ENCODE measurements around the gene GTPBP6.

Gene GTPBP6

DNA sequence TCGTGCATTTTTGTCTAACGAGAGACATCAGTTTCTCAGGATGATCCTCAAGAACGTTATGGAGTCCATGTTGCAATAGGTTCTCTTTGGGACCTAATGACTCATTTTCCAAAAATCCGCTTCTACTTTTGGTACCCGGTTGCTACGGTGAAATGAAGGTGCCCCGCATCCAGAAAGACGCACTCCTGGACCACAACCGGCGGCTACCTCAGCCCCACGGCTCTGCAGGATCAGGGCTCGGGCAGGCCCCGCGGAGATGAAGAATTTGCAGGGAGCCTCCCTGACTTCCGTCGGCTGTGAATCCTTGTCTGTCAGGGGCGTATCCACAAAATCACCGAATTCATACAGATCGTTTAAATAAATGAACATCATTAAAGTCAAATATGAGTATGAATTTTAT lies 15.6 kb downstream of the GTPBP6 start:
- Histone ChIP-seq H3K36me3 (ENCODE audit: control insufficient read depth, low read length) (peaks cover 75% of the 10 kb centered on the region), H3K79me2 (ENCODE audit: control insufficient read depth, low read length) (peaks cover 13% of the 10 kb centered on the region), H3K4me2 (ENCODE audit: low read length) (no peak overlapping the region), H3K9me3 (ENCODE audit: control insufficient read depth, insufficient read depth, low read length) (no peaks in the 10 kb centered on the region), H4K20me1 (ENCODE audit: control insufficient read depth, insufficient read depth, low read depth, low read length) (peaks cover 7% of the 10 kb centered on the region), H3K27ac (ENCODE audit: low read depth, low read length) (no peak overlapping the region), H3K4me1 (ENCODE audit: control insufficient read depth, low read length) (no peaks in the 10 kb centered on the region), H3K9me2 (replicated peaks; ENCODE audit: control insufficient read depth, low read length) (no peaks in the 10 kb centered on the region), H3K4me3 (ENCODE audit: low read length) (no peak overlapping the region), H3K27me3 (ENCODE audit: control insufficient read depth, low read length) (no peaks in the 10 kb centered on the region), H3F3A (ENCODE audit: control insufficient read depth, insufficient read depth) (peaks cover 10% of the 10 kb centered on the region)
- TF ChIP-seq, protein P1, sequence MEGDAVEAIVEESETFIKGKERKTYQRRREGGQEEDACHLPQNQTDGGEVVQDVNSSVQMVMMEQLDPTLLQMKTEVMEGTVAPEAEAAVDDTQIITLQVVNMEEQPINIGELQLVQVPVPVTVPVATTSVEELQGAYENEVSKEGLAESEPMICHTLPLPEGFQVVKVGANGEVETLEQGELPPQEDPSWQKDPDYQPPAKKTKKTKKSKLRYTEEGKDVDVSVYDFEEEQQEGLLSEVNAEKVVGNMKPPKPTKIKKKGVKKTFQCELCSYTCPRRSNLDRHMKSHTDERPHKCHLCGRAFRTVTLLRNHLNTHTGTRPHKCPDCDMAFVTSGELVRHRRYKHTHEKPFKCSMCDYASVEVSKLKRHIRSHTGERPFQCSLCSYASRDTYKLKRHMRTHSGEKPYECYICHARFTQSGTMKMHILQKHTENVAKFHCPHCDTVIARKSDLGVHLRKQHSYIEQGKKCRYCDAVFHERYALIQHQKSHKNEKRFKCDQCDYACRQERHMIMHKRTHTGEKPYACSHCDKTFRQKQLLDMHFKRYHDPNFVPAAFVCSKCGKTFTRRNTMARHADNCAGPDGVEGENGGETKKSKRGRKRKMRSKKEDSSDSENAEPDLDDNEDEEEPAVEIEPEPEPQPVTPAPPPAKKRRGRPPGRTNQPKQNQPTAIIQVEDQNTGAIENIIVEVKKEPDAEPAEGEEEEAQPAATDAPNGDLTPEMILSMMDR (IDR thresholded peaks at IDR 0.05; ENCODE audit: low read depth, low read length, poor library complexity, severe bottlenecking): no peak
- TF ChIP-seq EZH2phosphoT487 (IDR thresholded peaks at IDR 0.05; ENCODE audit: borderline replicate concordance, low read length): no peak

DNA sequence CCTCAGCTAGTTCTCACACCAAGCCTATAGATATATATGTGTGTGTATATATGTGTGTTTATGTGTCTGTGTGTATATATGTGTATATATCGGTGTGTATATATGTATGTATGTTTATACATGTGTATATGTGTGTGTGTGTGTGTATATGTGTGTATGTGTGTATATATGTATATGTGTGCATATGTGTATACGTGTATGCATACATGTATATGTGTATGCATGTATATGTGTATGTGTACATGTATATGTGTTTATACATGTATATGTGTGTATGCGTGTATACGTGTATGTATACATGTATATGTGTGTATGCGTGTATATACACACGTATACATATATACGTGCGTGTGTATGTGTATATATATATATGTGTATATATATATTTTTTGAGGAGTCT lies 18.3 kb downstream of the GTPBP6 start:
- Histone ChIP-seq H3K9me2 (replicated peaks; ENCODE audit: control insufficient read depth, low read length) (no peaks in the 10 kb centered on the region), H3K79me2 (ENCODE audit: control insufficient read depth, low read length) (no peaks in the 10 kb centered on the region)

DNA sequence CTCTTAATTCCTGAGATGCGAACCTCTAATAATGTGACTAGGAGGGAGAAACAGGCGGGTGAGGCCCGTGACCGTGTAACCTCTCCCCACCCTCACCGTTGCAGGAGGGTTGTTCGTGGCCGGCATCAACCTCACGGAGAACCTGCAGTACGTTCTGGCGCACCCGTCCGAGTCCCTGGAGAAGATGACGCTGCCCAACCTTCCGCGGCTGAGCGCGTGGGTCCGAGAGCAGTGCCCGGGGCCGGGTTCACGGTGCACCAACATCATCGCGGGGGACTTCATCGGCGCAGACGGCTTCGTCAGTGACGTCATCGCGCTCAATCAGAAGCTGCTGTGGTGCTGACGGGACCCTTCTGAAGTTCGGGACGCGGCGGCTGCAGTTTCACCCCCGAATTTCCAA lies 19.6 kb downstream of the GTPBP6 start:
- Histone ChIP-seq H3K9me2 (replicated peaks; ENCODE audit: control insufficient read depth, low read length) (no peaks in the 10 kb centered on the region), H4K20me1 (ENCODE audit: control insufficient read depth, insufficient read depth, low read depth, low read length) (no peaks in the 10 kb centered on the region), H3K79me2 (ENCODE audit: control insufficient read depth, low read length) (no peaks in the 10 kb centered on the region), H3K27ac (ENCODE audit: low read depth, low read length) (no peak overlapping the region), H3F3A (ENCODE audit: control insufficient read depth, insufficient read depth) (peaks cover 7% of the 10 kb centered on the region), H3K4me2 (ENCODE audit: low read length) (no peak overlapping the region), H3K4me1 (ENCODE audit: control insufficient read depth, low read length) (no peaks in the 10 kb centered on the region), H3K9me3 (ENCODE audit: control insufficient read depth, insufficient read depth, low read length) (no peaks in the 10 kb centered on the region), H3K27me3 (ENCODE audit: control insufficient read depth, low read length) (no peaks in the 10 kb centered on the region), H3K36me3 (ENCODE audit: control insufficient read depth, low read length) (peaks cover 61% of the 10 kb centered on the region), H3K4me3 (ENCODE audit: low read length) (no peak overlapping the region)
- no peak for TF ChIP-seq EZH2phosphoT487 (IDR thresholded peaks at IDR 0.05; ENCODE audit: borderline replicate concordance, low read length)
- TF ChIP-seq, protein P1 (IDR thresholded peaks at IDR 0.05; ENCODE audit: low read depth, low read length, poor library complexity, severe bottlenecking): no peak

More for the DNA sequence above, 18.3 kb downstream of the GTPBP6 start:
- TF ChIP-seq, protein P1 (IDR thresholded peaks at IDR 0.05; ENCODE audit: low read depth, low read length, poor library complexity, severe bottlenecking): no peak
- no peak for TF ChIP-seq EZH2phosphoT487 (IDR thresholded peaks at IDR 0.05; ENCODE audit: borderline replicate concordance, low read length)
- Histone ChIP-seq H4K20me1 (ENCODE audit: control insufficient read depth, insufficient read depth, low read depth, low read length) (no peaks in the 10 kb centered on the region), H3K27ac (ENCODE audit: low read depth, low read length) (no peak overlapping the region), H3K4me2 (ENCODE audit: low read length) (no peak overlapping the region), H3K9me3 (ENCODE audit: control insufficient read depth, insufficient read depth, low read length) (no peaks in the 10 kb centered on the region), H3K4me1 (ENCODE audit: control insufficient read depth, low read length) (no peaks in the 10 kb centered on the region), H3K4me3 (ENCODE audit: low read length) (no peak overlapping the region), H3K27me3 (ENCODE audit: control insufficient read depth, low read length) (no peaks in the 10 kb centered on the region), H3F3A (ENCODE audit: control insufficient read depth, insufficient read depth) (peaks cover 12% of the 10 kb centered on the region), H3K36me3 (ENCODE audit: control insufficient read depth, low read length) (peaks cover 59% of the 10 kb centered on the region)

All from DOHH2 (cell line).